K562 (cell line): ENCODE measurements around the gene OCIAD2. TPM values are rescaled to one million over a fixed set of nuclear protein-coding genes. Genes with fewer than 3 reads are reported as not detected.

ENCODE experiments used
- ATAC-seq: fragments of 200-7000 bp; cut with Tn5 transposase; 3 replicates; pipeline ENCODE4 v1.9.1; 2020; ENCODE audit warnings: moderate library complexity
- BruUV-seq: library from RNA; stranded (reverse); fragments of 400-500 nt; replicated peaks from 2 replicates; lab custom pipeline; 2021; lab: Mats Ljungman, UMichigan
- CTCF ChIA-PET: fragments of 300-600 bp; formaldehyde crosslinking; extraction: SDS; loops from one replicate; lab custom pipeline; 2021; ENCODE audit warnings: low intra/inter-chr PET ratio; lab: Yijun Ruan, JAX
- POLR2A ChIA-PET: fragments of 300-600, 350-650 bp; sonication (Branson Sonifier 250); formaldehyde crosslinking; extraction: SDS; loops from one replicate; lab custom pipeline; 2021; ENCODE audit warnings: antibody characterized with exemption, inconsistent platforms; lab: Yijun Ruan, JAX
- DNase-seq, 4 experiments: peaks; one replicate each; pipeline versions ENCODE4 v3.0.0 to v3.0.0-alpha.2; 2011 to 2018; ENCODE audit warnings: low spot score in 3 of 4, mixed read lengths in 3 of 4; ENCODE audit errors: extremely low read depth in 1 of 4
- FAIRE-seq: peaks from 2 replicates; lab custom pipeline; 2011; peaks lifted over from hg19 to GRCh38; lab: Jason Lieb, UNC
- H2AFZ ChIP-seq: 2 replicates; pipeline ENCODE4 v1.6.0; 2011; ENCODE audit warnings: low read depth, low read length, control low read depth, inconsistent platforms
- H3K27ac ChIP-seq: fragments of 200-600 bp; 3 replicates; pipeline ENCODE4 v1.8.0; 2011; ENCODE audit warnings: low read depth, mild to moderate bottlenecking, control low read depth, inconsistent platforms, low read length, moderate library complexity, mixed read lengths; ENCODE audit errors: extremely low read depth
- H3K27me3 ChIP-seq, 2 experiments: fragments of 300-600 bp in 1 of 2; 2 replicates in 1 of 2; 3 replicates in 1 of 2; pipeline versions ENCODE4 v1.6.0 to v1.8.0; 2011; ENCODE audit warnings: inconsistent platforms in 2 of 2, low read length in 2 of 2, mild to moderate bottlenecking in 1 of 2, mixed read lengths in 1 of 2, moderate library complexity in 1 of 2; ENCODE audit not compliant: control insufficient read depth in 2 of 2, insufficient read depth in 2 of 2
- H3K36me3 ChIP-seq: fragments of 300-600 bp; 3 replicates; pipeline ENCODE4 v1.8.0; 2011; ENCODE audit warnings: mild to moderate bottlenecking, low read length, inconsistent platforms; ENCODE audit not compliant: control insufficient read depth, insufficient read depth
- H3K4me1 ChIP-seq, 2 experiments: fragments of 200-600 bp in 1 of 2; replicated peaks in 1 of 2; 2 replicates in 1 of 2; 3 replicates in 1 of 2; pipeline versions ENCODE4 v1.5.1 to v1.8.0; 2011; ENCODE audit warnings: inconsistent platforms in 2 of 2, low read length in 2 of 2, mild to moderate bottlenecking in 1 of 2, mixed read lengths in 1 of 2, moderate library complexity in 1 of 2; ENCODE audit not compliant: control insufficient read depth in 2 of 2, insufficient read depth in 2 of 2
- H3K4me2 ChIP-seq: 2 replicates; pipeline ENCODE4 v1.6.1; 2011; ENCODE audit warnings: low read length, control low read depth, inconsistent platforms, mixed read lengths; ENCODE audit not compliant: insufficient read depth
- H3K4me3 ChIP-seq: fragments of 200-600 bp; sonication (generic), shearing (Covaris generic); 2 replicates; pipeline ENCODE4 v1.5.1; 2016; ENCODE audit warnings: control low read depth, inconsistent platforms
- H3K79me2 ChIP-seq: fragments of 200-600 bp; 3 replicates; pipeline ENCODE4 v1.8.0; 2011; ENCODE audit warnings: low read length, inconsistent platforms; ENCODE audit not compliant: control insufficient read depth, insufficient read depth
- H3K9ac ChIP-seq, 2 experiments: 2 replicates each; pipeline versions ENCODE4 v1.6.0 to v1.6.1; 2011; ENCODE audit warnings: low read depth in 2 of 2, low read length in 2 of 2, control low read depth in 1 of 2, inconsistent platforms in 1 of 2, mild to moderate bottlenecking in 1 of 2, mixed read lengths in 1 of 2; ENCODE audit not compliant: insufficient read depth in 1 of 2
- H3K9me1 ChIP-seq: one replicate; pipeline ENCODE4 v1.6.0; 2011; ENCODE audit warnings: inconsistent platforms, mild to moderate bottlenecking, low read length, moderate library complexity; ENCODE audit not compliant: control insufficient read depth, insufficient read depth
- H3K9me3 ChIP-seq: replicated peaks from 2 replicates; pipeline ENCODE4 v1.5.1; 2011; ENCODE audit warnings: low read depth, low read length, inconsistent platforms; ENCODE audit not compliant: control insufficient read depth, insufficient read depth
- H4K20me1 ChIP-seq: replicated peaks from 2 replicates; pipeline ENCODE4 v1.6.1; 2011; ENCODE audit warnings: low read length, inconsistent platforms, mixed read lengths; ENCODE audit not compliant: control insufficient read depth, insufficient read depth
- ARID2 ChIP-seq: fragments of 450-650 bp; IDR thresholded peaks from 2 replicates; pipeline ENCODE4 v1.6.1; 2017; ENCODE audit warnings: antibody characterized with exemption, mild to moderate bottlenecking
- CHD1 ChIP-seq: fragments of 200-600 bp; sonication (generic); IDR thresholded peaks from one replicate; pipeline ENCODE4 v1.6.1; 2012; ENCODE audit warnings: mild to moderate bottlenecking, moderate library complexity, low read length, inconsistent platforms
- JUND ChIP-seq, 2 experiments: IDR thresholded peaks; 2 replicates in 1 of 2; 3 replicates in 1 of 2; pipeline ENCODE4 v1.6.1; 2011; ENCODE audit warnings: borderline replicate concordance in 2 of 2, low read depth in 2 of 2, low read length in 2 of 2, improper control_type of control experiment in 1 of 2, missing biosample characterization in 1 of 2, missing genetic modification characterization in 1 of 2, missing genetic modification reagents in 1 of 2
- STAT6 ChIP-seq: sonication (generic); formaldehyde crosslinking; IDR thresholded peaks from 2 replicates; pipeline ENCODE4 v1.8.1; 2023; ENCODE audit warnings: mild to moderate bottlenecking, missing genetic modification reagents
- ZBTB40 ChIP-seq, 2 experiments: fragments of 450-650 bp in 1 of 2; sonication (generic) in 1 of 2; formaldehyde crosslinking in 1 of 2; IDR thresholded peaks; 2 replicates each; pipeline versions ENCODE4 v1.7.1 to v1.9.0; 2016 to 2022; ENCODE audit warnings: inconsistent platforms in 1 of 2, mild to moderate bottlenecking in 1 of 2, missing genetic modification reagents in 1 of 2
- ZBTB8A ChIP-seq: fragments of 450-650 bp; IDR thresholded peaks from 2 replicates; pipeline ENCODE4 v1.6.1; 2018; ENCODE audit warnings: mild to moderate bottlenecking, moderate library complexity; ENCODE audit not compliant: partially characterized antibody
- ZC3H11A ChIP-seq: IDR thresholded peaks from 2 replicates; pipeline ENCODE4 v1.6.1; 2012; ENCODE audit warnings: low read depth, low read length, improper control_type of control experiment
- ZNF589 ChIP-seq: fragments of 200-800 bp; sonication (Bioruptor generic); IDR thresholded peaks from 2 replicates; pipeline ENCODE4 v1.6.1; 2016; ENCODE audit warnings: low read depth, missing genetic modification characterization, missing compliant biosample characterization
- WGBS: fragments of 100-300 bp; shearing (Covaris generic); methylation state at CpG from one replicate; pipeline ENCODE4 v1.1.6; 2016; ENCODE audit warnings: low coverage, mixed read lengths; ENCODE audit not compliant: insufficient coverage; ENCODE audit errors: missing lambda C conversion rate; 5-methylcytosine and 5-hydroxymethylcytosine counted together
- in situ Hi-C: fragments of 300-500 bp; cut with MboI; formaldehyde crosslinking; loops from 4 replicates; pipeline ENCODE4 v1.15.0; 2018; ENCODE audit warnings: inconsistent platforms, mixed read lengths
- intact Hi-C: fragments of 100-400 bp; cut with micrococcal nuclease; formaldehyde crosslinking; loops from 2 replicates; pipeline ENCODE4 v1.14.2; 2022
- polyA plus RNA-seq, 8 experiments: library from polyadenylated mRNA; depleted of rRNA in 4 of 8; stranded (reverse) in 5 of 8; unstranded in 3 of 8; fragments of >200 nt; fragmentation: Nextera tagmentation in 2 of 8; fragmentation: Illumina TruSeq in 1 of 8; extraction: Ambion mirVana in 2 of 8; extraction: Trizol in 1 of 8; gene quantifications; 2 replicates each; pipeline versions ENCODE4 v1.2.1 to v1.2.3, GENCODE V29; 2011 to 2014; ENCODE audit warnings: inconsistent platforms in 1 of 8, missing spikeins in 1 of 8
- total RNA-seq, 7 experiments: library from RNA; depleted of rRNA in 6 of 7; stranded (reverse); fragments of >200 nt in 6 of 7; fragmentation: Illumina TruSeq in 2 of 7; extraction: Trizol in 2 of 7; gene quantifications; 2 replicates each; pipeline versions ENCODE4 v1.2.1 to v1.2.3, GENCODE V29; 2011 to 2021; ENCODE audit warnings: low replicate concordance in 1 of 7

The OCIAD2 gene
- total and polyA plus RNA-seq, 9 of the 15 experiments (the other 6 are each of a cell fraction or from before 2014, with no cell fraction given) = 0.11 to 0.98 TPM; not detected in 7

- FAIRE-seq (no peak), DNase-seq (no peak), ATAC-seq (peak; percentile 26)
- Histone ChIP-seq H3K9me3 (no peaks in the 10 kb centered on the region), H3K79me2 (no peaks in the 10 kb centered on the region), H2AFZ (peak overlapping the region; percentile 91), H3K27me3 (no peaks in the 10 kb centered on the region), H3K27ac (peak overlapping the region; percentile 65), H3K4me3 (0 out of 2 replicates have a peak overlapping the region, but pooled peaks have one; percentile 4), H3K4me1 (peaks cover 0 to 17% of the 10 kb centered on the region in 2 experiments; a peak in 3 of 5 replicates), H4K20me1 (no peaks in the 10 kb centered on the region), H3K9me1 (no peaks in the 10 kb centered on the region), H3K9ac (peak overlapping the region in 1 of 2 experiments; percentile 61; a peak in 2 of 4 replicates), H3K36me3 (no peaks in the 10 kb centered on the region), H3K4me2 (peak overlapping the region; percentile 67)
- intact Hi-C loops (loop anchor here (5.0 kb wide), 2 partner anchors 67 to 117 kb away; partner anchors contain the start of genes FRYL and OCIAD1), in situ Hi-C loops (no loop called here)
- CTCF ChIA-PET = no interaction called here
- BruUV-seq = no TSS peak
- 0% methylated on average over 1 of the region's 1 CpG for WGBS
- POLR2A ChIA-PET = interaction anchor here (0.7 kb wide), 1 partner anchor 15 kb away, joined by 3 read pairs; no protein-coding TSS in a partner anchor
- TF ChIP-seq ZC3H11A = no peak
- 0 out of 2 replicates have a peak, but pooled peaks have one; percentile 54 for TF ChIP-seq ZNF589 (CRISPR knock-in tag)
- no peak for TF ChIP-seq STAT6
- no peak for TF ChIP-seq ARID2
- TF ChIP-seq CHD1 = no peak
- no peak for TF ChIP-seq JUND (IDR thresholded peaks at IDR 0.05; ENCODE audit: borderline replicate concordance, low read depth, low read length)
- 0 out of 3 replicates have a peak, but pooled peaks have one; percentile 5 for TF ChIP-seq JUND (tag; IDR thresholded peaks at IDR 0.05; ENCODE audit: borderline replicate concordance, low read depth, low read length)
- TF ChIP-seq ZBTB40 (IDR thresholded peaks at IDR 0.05) = no peak
- TF ChIP-seq ZBTB40 (CRISPR knock-in tag; IDR thresholded peaks at IDR 0.05) = no peak
- no peak for TF ChIP-seq ZBTB8A
These were observed 7.2 kb downstream of the OCIAD2 start for GRCh38 chr4:48899432-48899749.
